NCI-H2029 (cell line): ENCODE measurements around the gene CRYBA2.

ENCODE experiments used
- DNase-seq: peaks from one replicate; lab custom pipeline; 2025; lab: John Stamatoyannopoulos, UW

CRYBA2 gene

DNA sequence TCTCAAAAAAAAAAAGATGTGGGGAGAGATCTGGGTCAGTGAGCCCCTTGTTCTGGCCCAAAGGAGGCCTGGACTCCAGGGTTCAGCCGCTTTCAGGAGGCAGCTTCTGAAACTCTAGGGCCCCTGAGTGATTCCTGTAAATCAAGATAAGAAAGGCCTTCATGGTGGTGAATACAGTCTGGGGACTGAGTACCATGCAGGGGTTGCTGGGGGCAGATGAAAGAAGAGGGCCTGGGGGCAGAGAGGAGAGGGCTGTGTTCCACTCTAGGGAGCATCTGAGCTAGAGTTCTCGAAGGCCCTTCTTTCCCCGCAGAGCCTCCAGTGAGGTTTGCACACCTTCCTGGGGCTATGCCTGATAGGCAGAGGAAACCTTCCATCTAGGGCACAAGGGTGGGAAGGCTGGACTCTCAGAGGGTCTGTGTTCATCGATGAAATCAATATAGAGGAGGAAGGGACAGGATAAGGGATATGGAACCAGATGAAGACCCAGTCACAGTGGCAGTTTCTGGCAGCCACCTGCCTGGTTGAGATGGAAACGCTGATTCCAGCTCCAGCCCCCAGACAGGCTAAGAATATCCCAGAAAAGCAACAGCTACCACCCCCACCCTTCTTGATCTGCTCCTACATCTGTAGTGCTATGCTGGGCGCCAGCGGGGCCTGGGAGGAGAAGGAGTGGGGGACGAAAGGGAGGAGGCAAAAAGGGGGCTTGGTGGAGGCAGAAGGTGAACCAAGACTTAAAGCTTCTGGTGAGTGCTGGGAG is 38.5 kb downstream of the CRYBA2 start:
- no peak for DNase-seq

DNA sequence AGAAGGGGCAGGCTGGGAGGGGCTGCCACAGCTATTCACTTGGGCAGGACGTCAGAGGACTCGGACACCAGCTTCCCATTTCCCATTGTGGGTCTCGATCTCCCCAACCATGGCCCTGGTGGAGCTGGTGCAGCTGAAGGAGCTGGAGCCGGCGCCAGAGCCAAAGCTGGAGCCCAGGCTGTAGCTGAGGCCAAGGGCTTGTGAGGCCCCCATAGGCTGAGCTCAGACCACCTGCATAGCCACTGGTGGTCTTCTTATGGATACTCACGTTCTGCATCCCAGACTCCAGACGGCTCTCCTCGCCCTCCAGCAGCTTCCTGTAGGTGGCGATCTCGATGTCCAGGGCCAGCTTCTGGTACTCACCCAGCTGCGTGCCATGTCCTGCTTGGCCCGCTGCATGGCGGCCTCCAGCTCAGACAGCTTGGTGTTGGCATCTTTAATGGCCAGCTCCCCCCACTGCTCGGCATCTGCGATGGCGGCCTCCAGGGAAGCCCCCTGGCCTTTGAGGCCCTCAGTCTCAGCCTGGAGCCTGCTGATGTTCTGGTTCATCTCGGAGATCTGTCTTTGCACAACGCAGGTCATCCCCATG is 39.8 kb downstream of the CRYBA2 start:
- DNase-seq = no peak

DNA sequence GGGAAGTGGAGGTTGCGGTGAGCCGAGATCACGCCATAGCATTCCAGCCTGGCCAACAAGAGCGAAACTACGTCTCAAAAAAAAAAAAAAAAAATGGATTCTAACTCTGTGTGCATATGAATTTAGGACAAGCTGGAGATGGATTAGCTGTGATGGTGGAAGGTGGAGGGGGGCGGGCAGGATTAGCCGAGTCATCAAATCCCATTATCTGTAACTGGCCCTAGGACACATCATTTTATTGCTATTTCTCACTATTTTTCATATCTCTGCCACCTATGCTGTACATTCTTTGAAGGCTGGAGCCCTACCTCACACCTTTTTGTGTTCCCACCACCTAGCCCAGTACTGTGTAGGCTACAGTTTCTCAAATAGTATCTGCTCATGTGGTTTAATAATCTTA is 41.1 kb downstream of the CRYBA2 start:
- no peak for DNase-seq

DNA sequence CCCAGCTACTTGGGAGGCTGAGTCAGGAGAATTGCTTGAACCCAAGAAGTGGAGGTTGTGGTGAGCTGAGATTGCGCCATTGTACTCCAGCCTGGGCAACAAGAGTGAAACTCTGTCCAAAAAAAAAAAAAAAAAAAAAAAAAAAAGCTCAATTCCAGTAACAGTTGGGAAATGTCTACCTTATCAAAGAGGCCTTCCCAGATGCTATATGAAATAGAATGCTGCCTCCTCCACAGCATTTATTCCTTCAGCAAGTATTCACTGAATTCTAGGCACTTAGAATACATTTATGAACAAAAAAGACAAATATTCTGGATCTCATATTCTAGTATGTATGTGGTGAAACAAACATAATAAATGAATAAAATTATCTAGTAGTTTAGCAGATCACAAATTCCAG is 46.6 kb downstream of the CRYBA2 start:
- DNase-seq = no peak

DNA sequence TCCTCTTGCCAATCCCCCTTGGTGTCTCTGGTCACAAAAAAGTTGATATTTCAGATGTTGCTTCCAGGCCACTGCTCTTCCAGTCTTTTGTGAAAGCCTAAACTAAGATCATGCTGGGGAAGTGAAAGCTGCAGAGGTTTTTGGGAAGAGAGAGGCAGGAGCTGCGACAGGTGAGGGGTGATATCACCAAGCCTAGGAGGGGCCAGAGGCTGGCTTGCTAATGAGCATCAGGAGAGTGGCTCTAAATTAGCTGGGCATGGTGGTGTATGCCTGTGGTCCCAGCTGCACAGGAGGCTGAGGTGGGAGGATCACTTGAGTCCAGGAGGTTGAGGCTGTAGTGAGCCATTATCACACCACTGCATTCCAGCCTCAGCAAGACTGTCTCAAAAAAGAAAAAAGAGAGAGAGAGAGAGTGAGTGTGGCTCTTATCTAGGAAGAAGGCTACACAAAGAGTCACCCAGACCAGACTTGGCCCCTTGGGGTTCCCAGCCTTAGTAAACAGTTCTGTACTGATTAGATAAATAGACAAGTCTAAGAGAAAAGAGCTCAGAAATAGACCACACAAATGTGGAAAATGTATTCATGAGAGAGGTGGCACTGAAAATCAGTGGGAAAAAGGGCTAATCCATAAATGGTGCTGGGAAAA is 48.3 kb downstream of the CRYBA2 start:
- DNase-seq = no peak
